A375 (cell line): Measurements from ENCODE around the gene KCNJ5. TPM values are rescaled to one million over a fixed set of nuclear protein-coding genes. Genes with fewer than 3 reads are reported as not detected.

Experiments used
- total RNA-seq: library from RNA; depleted of rRNA; stranded (reverse); fragments of >200 nt; shearing (Covaris generic); gene quantifications from 2 replicates; pipeline ENCODE4 v1.2.3, GENCODE V29; 2014; rRNA removed

KCNJ5 gene
- total RNA-seq = 0.03 TPM in 1 of 2 replicates, not detected in the other

DNA sequence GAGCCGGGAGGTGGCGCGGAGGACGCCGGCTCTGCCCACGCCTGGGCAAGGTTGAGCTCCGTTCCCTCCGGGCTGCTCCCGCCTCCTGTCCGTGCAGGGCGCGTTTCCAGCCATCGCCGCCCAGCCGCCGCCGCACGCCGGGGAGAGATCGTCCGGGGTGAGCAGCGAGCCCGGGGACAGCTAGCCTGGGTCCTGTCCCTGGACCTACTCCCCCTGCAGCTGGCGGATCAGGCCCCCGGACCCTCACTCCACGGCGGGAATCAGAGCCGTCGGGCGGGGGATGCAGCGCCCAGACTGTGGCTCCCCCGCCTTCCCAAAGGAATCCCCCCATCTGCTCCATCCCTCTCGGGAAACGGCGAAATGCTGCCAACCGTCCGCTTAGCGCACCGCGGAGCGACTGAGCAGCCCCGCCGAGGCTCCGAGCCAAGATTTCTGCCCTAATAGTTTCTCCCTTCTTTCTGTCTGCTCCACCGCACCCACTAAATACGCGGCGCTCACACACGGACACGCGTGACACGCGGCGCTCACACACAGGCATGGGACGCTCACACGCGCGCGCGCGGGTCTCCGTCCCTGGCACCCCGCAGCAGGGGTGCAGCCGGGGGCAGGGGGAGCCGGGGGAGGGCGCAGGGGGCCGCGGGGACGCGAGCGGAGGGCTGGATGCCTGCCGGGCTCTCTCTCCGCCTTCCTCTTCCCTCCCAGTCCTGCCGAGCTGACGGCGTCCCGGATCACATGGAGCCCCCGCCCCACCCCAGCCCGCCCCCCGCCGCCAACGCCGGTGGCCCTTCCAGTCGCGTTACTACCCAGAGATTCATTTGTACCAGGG, at the start of gene KCNJ5:
Gene KCNJ5, plus strand, starts transcription at position 814 of the 826 bp plus-strand sequence. CDS start 19,918 bp downstream, outside the sequence.

DNA sequence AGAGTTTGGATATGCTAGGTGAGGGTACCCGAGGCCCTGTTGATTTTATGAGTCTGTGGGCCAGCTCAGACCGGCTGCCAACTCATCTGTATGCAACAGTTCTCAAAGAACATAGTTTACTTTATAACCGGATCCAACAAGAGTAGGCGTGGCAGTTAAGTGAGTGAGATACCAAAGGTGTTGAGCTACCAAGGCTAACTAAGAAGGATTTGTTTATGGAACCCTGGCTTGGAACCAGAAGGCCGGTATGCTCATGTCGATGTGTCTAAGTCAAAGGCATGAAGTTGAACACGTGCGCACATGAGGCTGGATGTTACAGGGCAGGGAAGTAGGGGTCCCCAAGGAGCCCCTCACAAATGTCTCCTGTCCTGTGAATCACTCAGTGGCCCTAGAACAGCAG, 23.9 kb upstream of the KCNJ5 start, which contains the start of gene KCNJ1:
Gene KCNJ1, minus strand, starts transcription at position 20 of the 400 bp plus-strand sequence. CDS start 27,053 bp downstream, outside the sequence.

DNA sequence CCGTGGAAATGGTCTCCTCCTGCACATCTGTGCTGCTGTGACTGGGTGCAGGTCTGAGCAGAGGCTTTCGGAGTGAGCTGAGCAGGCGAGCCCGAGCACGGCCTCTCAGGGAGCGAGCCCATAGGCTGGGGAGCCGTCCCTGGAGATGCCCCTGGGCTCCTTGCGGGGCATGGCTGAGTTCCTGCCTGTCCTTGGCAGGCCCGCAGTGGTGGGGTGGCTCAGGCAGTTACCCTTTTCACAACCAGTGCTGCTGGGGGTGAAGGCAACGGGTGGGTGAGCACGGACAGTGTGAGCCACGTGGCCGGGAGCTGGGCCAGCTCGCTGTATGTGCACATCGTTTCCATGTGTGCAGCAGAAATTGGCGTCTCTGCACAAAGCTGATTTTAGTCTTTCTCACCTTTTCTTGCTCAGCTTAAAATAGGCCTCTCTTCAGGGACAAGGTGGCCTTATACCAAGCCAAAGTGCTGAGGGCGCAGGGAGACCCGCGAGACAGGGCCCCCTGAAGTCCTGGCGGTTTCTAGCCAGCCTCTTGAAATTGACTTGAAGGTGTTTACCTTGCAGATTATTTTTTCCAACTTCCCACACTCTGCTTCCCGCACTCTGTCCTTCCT, 51.8 kb downstream of the KCNJ5 start, which contains the start of gene TP53AIP1:
Gene TP53AIP1, minus strand, starts transcription at position 55 of the 611 bp plus-strand sequence. CDS start 5,053 bp downstream, outside the sequence.

Other genes with a start within 250 kb of the KCNJ5 start
- gene FLI1, start 197.3 kb upstream of the KCNJ5 start, total RNA-seq = 10.6 and 11.4 TPM in 2 replicates
- gene KCNJ1, start 24.1 kb upstream of the KCNJ5 start, total RNA-seq = not detected in 2 replicates
- gene TP53AIP1, start 51.5 kb downstream of the KCNJ5 start, total RNA-seq = 0.29 TPM in 1 of 2 replicates, not detected in the other